ENCODE data around the gene CCT7.

The CCT7 gene

DNA sequence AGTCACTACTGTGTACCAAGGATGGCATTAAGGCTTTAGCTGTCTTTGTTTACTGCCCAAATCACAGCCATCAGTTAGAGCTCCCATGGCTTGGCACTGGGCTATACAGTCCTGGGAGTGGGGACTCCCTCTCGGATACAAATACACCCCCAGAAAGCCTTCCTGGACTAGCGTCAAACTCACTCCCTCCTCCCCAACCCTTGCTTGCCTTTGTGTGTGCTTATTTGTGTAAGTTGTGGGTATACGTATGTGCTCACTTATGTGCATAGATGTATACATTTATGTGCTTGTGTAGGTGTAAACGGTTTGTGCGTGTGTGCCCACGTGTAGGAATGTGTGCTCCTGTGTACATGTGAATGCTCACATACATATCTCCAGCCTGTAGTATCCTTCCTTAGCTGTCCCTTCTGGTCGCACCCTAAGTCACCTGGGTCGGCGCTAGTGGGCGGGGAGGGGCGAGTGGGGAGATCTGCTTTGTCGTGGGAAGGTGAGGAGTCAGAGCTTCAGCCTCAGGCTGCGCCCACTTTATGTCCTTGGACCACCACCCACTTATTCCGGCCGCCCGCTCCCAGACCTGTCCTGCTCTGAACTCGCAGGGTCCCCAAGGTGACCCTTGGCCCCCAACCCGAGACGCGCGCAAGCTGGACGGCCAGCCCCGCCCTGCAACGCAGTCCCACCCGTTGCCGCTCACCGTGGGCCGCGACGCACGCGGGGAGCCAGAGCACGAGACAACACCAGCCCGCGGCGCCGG lies 1.5 kb upstream of the CCT7 start:
- no peak for TF ChIP-seq POLR2A (IDR thresholded peaks at IDR 0.05; ENCODE audit: low read depth, low read length)
- no peak for TF ChIP-seq POLR2AphosphoS5 (IDR thresholded peaks at IDR 0.05; ENCODE audit: low read depth, low read length)
- no peak for TF ChIP-seq TAF1 (IDR thresholded peaks at IDR 0.05; ENCODE audit: borderline replicate concordance, low read depth, low read length)
- no peak for DNase-seq (ENCODE audit: insufficient read length)
- no peak for FAIRE-seq

DNA sequence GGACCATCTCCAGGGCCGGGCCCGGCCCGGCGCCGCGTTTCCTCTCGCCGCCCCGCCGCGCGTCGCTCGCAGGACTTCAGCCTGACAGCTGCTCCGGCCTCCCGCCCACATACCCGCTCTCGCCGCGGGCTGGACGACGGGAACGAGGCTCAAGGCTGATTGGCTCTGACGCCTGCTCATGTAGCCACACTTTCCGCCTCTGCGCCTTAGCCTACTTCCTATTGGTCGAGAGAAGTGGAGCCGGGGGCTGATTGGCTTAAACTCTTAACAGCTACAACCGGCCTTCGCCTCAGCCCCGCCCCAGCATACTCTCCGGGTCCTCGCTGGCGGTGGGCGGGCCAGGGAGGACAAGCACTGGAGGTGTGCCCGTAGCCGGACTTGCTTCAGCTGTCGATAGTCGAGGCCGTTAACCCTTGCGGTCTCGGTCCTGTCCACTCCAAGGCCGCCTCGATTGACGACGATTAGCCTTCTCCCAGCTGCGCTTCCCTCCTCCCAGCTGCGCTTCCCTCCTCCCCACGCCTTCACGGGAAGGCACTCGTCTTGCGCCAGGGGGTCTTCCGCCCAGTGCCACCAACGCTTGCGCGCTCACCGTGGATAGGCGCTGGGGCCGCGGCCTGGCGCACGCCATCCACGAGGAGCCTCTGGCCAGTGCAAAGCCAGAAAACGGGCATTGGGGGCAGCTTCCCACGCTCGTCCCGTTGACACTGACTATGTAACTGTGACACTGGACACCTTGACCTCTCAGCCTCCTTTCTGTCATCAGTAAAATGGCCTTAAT lies 765 bp upstream of the CCT7 start, which contains the start of gene PRADC1:
Gene PRADC1 (minus strand): TSS at position 86 of the 778 bp plus-strand sequence. CDS start 79 bp downstream, at position 7.
- DNase-seq (ENCODE audit: insufficient read length) (peak; percentile 97), FAIRE-seq (peak; percentile 94)
- peak; percentile 62; the same call in 1 of the 2 replicates for TF ChIP-seq POLR2A (IDR thresholded peaks at IDR 0.05; ENCODE audit: low read depth, low read length)
- peak; percentile 45; the same call in 1 of the 2 replicates for TF ChIP-seq POLR2AphosphoS5 (IDR thresholded peaks at IDR 0.05; ENCODE audit: low read depth, low read length)
- TF ChIP-seq TAF1 (IDR thresholded peaks at IDR 0.05; ENCODE audit: borderline replicate concordance, low read depth, low read length), result no peak

DNA sequence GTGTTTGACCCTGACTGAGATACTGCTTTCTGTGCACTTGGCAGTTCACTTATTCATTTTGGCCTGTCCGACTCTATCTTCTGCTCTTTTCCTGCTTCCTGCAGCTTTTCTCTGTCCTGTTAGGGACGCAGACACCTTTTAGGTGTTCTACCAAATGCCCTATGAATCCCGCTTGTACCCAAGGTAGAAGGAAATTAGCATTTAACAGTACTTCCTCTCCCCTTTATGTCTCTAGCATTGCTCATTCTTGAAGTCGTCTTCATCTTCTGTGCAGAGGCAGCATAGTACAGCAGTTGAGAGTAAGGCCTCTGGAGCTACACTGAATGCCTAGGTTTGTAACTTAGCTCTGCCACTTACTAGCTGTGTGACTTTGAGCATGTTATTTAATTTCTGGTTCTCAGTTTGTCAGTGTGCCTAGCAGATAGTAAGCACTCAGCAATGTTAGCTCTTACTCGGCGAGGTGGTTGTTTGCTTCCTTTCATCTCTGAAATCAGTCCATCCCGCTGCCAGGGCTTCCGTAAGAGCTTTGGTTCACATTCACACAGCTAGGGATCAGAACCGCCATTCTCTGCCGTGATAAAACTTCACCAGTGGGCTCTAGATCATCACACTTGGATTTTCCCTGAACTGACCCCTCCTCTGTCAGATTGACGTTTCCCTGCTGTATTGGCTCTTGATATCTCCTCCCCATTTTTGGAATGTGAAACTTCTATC lies 1.4 kb downstream of the CCT7 start:
- no peak for TF ChIP-seq POLR2A (IDR thresholded peaks at IDR 0.05; ENCODE audit: low read depth, low read length)
- TF ChIP-seq POLR2AphosphoS5 (IDR thresholded peaks at IDR 0.05; ENCODE audit: low read depth, low read length), result no peak
- no peak for TF ChIP-seq TAF1 (IDR thresholded peaks at IDR 0.05; ENCODE audit: borderline replicate concordance, low read depth, low read length)
- DNase-seq (ENCODE audit: insufficient read length) (no peak), FAIRE-seq (no peak)

DNA sequence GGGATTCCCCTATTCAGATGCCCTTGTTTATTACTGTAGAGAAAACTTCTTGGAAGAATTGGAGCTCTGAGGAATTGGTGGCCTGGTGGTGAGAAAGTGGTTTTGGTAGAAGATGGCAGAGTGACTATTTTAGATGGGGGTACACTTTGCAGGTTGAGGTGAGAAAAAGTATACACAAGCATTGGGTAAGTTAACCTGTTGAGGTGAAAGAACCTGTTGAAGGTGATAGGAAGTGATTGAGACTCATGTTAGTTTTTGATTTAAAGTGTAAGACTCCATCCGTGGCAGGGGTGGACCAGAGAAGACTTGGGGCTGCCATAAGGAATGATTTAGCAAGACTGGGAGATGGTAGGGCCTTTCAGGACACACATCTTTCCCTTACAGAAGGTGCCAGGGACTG lies 3.1 kb downstream of the CCT7 start:
- no peak for TF ChIP-seq POLR2AphosphoS5 (IDR thresholded peaks at IDR 0.05; ENCODE audit: low read depth, low read length)
- no peak for TF ChIP-seq TAF1 (IDR thresholded peaks at IDR 0.05; ENCODE audit: borderline replicate concordance, low read depth, low read length)
- no peak for TF ChIP-seq POLR2A (IDR thresholded peaks at IDR 0.05; ENCODE audit: low read depth, low read length)
- no peak for DNase-seq (ENCODE audit: insufficient read length)
- FAIRE-seq, result no peak

DNA sequence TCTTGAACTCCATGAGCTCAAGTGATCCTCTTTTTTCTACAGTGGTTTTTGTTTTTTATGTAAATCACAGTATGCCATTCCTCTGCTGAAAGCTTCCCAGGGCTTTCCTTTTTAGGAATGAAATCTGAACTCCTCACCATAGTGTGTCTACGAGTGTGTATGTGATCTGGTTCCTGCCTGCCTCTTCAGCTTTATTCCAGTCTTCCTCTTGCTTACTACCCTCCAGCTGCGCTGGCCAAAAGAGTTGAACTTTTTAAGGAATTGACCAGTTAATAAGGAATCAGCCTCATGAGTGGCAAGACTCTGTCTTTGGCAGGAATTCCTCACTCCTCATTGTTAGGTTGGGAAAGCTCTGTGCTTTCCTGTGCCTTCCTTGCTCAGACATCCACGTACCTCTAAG lies 4.0 kb downstream of the CCT7 start:
- DNase-seq (ENCODE audit: insufficient read length) (no peak), FAIRE-seq (no peak)
- TF ChIP-seq POLR2A (IDR thresholded peaks at IDR 0.05; ENCODE audit: low read depth, low read length) (no peak), TAF1 (IDR thresholded peaks at IDR 0.05; ENCODE audit: borderline replicate concordance, low read depth, low read length) (no peak), POLR2AphosphoS5 (IDR thresholded peaks at IDR 0.05; ENCODE audit: low read depth, low read length) (no peak)

DNA sequence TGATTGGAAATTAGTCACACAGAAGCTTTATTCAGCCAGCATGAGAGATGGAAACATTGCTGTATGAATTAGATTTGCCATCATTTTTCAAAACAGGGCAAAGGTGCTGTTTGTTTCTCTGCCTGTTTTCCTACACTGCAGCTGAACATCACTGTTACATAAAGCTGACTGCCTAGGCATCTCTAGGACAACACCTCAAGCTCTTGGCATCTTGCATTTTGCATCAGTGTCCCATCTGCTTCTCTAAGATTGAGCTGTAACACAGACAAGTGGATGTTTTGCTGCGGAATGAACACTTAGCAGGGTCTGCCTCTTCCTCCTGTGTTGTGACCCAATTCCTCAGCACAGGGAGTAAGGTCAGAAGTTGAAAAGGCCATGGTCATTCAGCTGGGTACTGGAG lies 4.9 kb downstream of the CCT7 start:
- TF ChIP-seq POLR2A (IDR thresholded peaks at IDR 0.05; ENCODE audit: low read depth, low read length) (no peak), POLR2AphosphoS5 (IDR thresholded peaks at IDR 0.05; ENCODE audit: low read depth, low read length) (no peak), TAF1 (IDR thresholded peaks at IDR 0.05; ENCODE audit: borderline replicate concordance, low read depth, low read length) (no peak)
- no peak for FAIRE-seq

DNA sequence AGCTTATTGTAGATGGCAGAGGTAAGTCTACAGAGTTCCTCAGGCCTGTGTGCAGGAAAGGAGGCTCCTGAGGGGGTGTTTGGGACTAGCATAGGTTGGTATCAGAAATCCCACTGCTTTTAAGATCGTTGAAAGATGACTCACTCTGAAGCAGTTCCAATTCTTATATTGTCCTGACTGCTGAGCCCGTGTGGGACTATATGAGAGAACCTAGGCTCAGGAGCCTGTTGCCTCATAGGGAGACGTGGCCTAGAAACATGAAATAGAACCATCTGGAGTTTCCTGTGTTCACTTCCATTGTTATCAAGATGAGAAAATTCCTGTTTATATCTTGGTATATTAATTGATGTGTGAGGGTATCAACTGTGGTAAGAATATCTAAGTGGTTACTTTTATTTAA lies 5.7 kb downstream of the CCT7 start:
- TF ChIP-seq POLR2AphosphoS5 (IDR thresholded peaks at IDR 0.05; ENCODE audit: low read depth, low read length), result no peak
- TF ChIP-seq POLR2A (IDR thresholded peaks at IDR 0.05; ENCODE audit: low read depth, low read length), result no peak
- no peak for TF ChIP-seq TAF1 (IDR thresholded peaks at IDR 0.05; ENCODE audit: borderline replicate concordance, low read depth, low read length)
- no peak for DNase-seq (ENCODE audit: insufficient read length)
- no peak for FAIRE-seq

More for the DNA sequence above, 4.9 kb downstream of the CCT7 start:
- DNase-seq (ENCODE audit: insufficient read length), result no peak

DNA sequence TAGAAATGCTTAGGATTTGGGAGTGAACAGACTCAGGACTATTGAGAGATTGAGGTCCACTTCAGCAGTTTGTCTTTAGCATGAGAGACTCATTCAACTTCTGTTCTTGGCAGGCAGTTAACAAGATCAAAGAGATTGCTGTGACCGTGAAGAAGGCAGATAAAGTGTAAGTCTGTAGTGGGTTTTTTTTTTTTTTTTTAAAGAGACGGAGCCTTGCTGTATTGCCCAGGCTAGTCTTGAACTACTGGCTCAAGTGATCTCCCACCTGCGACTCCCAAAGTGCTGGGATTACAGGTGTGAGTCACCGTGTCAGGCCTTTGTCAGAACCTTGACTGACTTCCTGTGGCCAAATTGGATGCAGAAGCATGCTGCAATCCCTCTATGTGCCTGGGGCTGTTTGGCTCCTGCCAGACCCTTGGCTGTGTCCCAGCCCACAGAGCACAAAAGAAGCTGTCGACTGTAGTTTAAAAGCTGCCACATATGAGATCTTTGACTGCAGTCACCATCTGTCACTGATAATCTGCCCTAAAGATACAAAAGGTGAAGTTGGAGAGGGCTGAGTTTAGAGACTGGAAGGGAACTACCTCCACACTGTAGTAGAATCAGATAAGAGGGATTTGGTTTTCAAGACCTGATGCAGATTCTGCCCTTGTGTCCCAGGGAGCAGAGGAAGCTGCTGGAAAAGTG lies 9.9 kb downstream of the CCT7 start:
- FAIRE-seq, result no peak
- DNase-seq (ENCODE audit: insufficient read length), result no peak
- TF ChIP-seq TAF1 (IDR thresholded peaks at IDR 0.05; ENCODE audit: borderline replicate concordance, low read depth, low read length), result no peak
- no peak for TF ChIP-seq POLR2AphosphoS5 (IDR thresholded peaks at IDR 0.05; ENCODE audit: low read depth, low read length)
- no peak for TF ChIP-seq POLR2A (IDR thresholded peaks at IDR 0.05; ENCODE audit: low read depth, low read length)

DNA sequence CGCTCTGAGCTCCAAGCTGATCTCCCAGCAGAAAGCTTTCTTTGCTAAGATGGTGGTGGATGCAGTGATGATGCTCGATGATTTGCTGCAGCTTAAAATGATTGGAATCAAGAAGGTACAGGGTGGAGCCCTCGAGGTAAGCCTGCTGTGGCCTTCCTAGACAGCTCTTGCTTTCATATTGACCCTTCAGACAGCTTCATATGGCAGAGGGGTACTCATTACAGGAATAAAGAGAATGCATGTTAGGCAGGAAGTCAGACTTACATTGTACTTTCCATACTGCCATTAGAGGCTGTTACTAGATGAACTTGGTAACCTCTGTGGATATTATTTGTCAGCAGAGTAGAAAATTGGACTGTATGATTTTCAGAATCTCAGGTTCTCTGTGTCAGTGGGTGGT lies 10.5 kb downstream of the CCT7 start:
- TF ChIP-seq POLR2A (IDR thresholded peaks at IDR 0.05; ENCODE audit: low read depth, low read length) (no peak), TAF1 (IDR thresholded peaks at IDR 0.05; ENCODE audit: borderline replicate concordance, low read depth, low read length) (no peak)
- no peak for DNase-seq (ENCODE audit: insufficient read length)
- FAIRE-seq, result peak; percentile 27

DNA sequence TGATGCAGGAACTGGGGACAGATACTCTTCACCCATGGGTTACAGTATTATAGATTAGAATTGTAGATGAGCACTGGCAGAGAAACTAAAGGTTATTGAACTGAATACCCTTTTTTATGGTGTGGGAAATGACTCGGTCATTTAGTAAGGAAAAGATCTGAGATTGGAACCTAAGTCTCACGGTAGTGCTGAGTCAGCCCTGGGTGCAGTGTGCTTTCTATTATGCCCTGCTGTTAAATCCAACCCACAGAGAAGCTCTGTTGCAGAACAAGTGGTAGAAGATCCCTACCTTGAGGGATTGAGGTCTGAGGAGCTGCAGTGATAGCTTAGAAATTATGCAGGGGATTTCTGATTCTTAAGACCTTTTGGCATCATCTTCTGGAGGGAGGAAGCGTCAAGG lies 12.7 kb downstream of the CCT7 start:
- FAIRE-seq (no peak), DNase-seq (ENCODE audit: insufficient read length) (no peak)
- TF ChIP-seq POLR2A (IDR thresholded peaks at IDR 0.05; ENCODE audit: low read depth, low read length), result no peak
- no peak for TF ChIP-seq POLR2AphosphoS5 (IDR thresholded peaks at IDR 0.05; ENCODE audit: low read depth, low read length)
- TF ChIP-seq TAF1 (IDR thresholded peaks at IDR 0.05; ENCODE audit: borderline replicate concordance, low read depth, low read length), result no peak

DNA sequence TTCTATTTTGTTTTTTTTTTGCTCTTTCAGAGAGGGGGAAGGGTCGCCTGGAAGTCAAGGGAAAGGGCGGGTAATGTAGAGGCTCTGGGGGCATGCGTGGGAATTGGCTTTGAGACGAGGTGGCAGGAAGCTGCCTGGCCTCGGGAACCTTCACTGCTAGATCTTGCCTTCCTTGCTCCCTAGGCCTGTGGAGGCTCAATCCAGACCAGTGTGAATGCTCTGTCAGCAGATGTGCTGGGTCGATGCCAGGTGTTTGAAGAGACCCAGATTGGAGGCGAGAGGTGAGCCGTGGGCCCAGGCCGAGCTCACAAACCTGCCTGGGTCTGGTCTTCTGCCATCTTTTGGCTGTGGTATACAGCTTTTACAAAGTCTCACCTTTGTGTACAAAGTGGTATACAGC lies 15.5 kb downstream of the CCT7 start:
- TF ChIP-seq POLR2AphosphoS5 (IDR thresholded peaks at IDR 0.05; ENCODE audit: low read depth, low read length) (no peak), POLR2A (IDR thresholded peaks at IDR 0.05; ENCODE audit: low read depth, low read length) (no peak), TAF1 (IDR thresholded peaks at IDR 0.05; ENCODE audit: borderline replicate concordance, low read depth, low read length) (no peak)
- no peak for FAIRE-seq
- no peak for DNase-seq (ENCODE audit: insufficient read length)

All from GM12892 (cell line).